Activated naive CD4-positive, alpha-beta T cell treated with anti-CD3 and anti-CD28 coated beads, Interleukin-2, amount 50 U/mL, for 16 hours (primary cell): ENCODE data around the gene HAL.
"Not testable (repeated sequence)": the region's sequence is repeated elsewhere in the genome, so short reads cannot be mapped to it uniquely, and the experiment has no call there.

Source experiments
- DNase-seq: peaks from one replicate; pipeline ENCODE4 v3.0.0-alpha.2; 2020

The HAL gene

DNA sequence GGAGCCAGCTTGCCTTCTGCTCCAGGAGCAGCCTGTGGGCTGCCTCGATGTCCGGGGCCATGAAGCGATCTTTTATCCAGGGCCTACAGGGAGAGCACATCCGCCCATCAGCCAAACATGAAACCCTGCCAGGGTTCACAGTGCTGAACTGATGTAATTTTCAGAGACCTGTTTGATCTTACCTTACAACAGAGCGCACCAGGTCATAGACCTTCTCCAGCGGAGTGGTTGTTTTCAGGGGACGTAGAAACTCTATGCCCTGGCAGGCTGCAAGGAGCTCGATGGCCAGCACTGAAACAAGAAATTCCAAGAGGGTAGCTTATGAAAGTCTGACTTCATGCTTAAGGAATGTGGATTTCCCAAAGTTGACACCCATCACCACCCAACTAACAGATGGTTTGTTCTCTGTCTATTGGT is 19.7 kb downstream of the HAL start:
- no peak for DNase-seq

DNA sequence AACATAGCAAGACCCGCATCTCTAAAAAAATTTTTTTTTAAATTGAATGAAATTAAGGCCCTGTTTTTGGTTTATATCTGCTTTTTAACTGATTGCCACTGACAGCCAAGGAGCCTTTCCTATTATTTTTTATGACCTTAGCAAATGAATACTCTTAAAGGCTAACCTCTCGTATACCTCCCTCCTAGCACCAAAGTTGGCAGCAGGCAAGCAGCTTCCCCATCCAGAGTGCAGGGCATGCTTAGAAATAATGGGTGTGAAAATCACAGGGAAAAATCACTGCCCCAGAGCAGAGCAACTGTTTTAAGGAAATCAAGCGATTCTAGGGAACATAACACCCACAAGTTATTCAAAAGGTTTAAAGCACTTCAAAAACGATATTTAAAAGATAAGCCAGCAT is 20.7 kb downstream of the HAL start:
- DNase-seq = no peak

DNA sequence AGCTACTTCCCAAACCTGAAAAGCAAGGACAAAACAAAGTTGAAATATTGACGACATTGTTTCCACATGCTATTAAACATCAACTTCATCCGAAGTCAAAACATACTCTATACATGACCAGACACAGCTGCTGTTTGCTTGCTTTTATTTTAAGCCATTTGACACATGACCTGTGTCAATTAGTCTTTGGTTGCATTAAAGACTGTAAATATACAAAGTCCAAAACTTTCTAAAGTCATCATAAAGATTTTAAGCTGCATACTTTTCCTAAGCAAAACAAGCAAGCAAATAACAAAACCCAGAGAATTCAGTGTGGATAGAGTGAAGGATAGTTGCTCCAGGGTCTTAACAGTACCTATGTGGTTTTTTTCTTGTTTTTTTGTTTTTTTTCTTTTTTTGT is 21.8 kb downstream of the HAL start:
- DNase-seq = no peak

DNA sequence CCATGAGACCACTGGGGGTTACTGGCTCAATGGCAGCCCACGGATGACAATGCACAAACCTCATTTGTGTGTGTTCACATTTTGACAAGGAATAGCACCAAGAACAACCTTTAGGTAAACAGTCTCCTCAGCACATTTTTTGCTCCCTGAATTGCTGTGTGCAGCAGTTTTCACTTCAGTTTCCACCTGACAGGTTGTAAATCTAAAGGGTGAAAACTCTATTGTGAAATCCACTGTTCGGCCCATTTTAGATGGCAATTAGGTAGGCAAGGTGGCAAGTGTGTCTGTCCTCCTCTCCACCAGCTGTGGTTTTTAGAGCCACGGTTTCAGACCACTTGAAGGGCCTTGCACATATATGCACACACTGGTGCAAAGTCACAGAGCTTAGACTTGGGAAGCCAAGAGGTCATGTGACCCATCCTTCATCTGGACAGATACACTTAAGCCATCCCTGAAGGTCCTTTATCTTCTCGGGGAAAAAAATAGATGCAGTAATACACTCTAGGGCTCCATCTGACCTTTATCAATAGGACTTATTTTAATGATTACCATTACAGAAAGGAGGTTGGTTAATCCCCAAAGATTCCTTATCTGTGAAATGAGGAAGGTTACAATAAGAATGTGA is 23.2 kb downstream of the HAL start:
- no peak for DNase-seq

DNA sequence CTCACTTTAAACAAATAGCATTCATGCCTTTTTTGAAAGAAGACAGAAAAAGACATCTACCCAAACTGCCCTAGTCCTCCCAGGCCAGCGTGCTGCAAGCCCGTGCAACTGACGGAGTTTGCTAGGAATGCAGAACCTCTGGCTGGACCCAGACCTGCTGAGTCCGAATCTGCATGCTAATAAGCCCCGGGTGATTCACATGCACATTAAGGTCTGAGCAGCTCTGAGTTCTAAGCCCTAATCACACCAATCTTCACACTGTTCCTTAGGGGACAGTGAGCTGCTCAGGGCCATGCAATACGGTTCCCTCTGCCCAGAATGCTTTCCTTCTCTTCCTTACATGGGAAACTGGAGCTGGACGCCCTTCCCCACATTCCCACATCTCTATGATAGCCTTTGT is 25.2 kb downstream of the HAL start:
- DNase-seq = no peak

DNA sequence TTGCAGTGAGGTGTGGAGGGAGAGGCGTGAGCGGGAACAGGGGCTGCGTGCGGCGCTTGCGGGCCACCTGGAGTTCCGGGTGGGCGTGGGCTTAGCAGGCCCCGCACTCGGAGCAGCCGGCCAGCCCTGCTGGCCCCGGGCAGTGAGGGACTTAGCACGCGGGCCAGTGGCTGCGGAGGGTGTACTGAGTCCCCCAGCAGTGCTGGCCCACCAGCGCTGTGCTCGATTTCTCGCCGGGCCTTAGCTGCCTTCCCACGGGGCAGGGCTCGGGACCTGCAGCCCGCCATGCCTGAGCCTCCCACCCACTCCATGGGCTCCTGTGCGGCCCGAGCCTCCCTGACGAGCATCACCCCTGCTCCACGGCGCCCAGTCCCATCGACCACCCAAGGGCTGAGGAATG is 27.0 kb downstream of the HAL start:
- not testable (repeated sequence) for DNase-seq

DNA sequence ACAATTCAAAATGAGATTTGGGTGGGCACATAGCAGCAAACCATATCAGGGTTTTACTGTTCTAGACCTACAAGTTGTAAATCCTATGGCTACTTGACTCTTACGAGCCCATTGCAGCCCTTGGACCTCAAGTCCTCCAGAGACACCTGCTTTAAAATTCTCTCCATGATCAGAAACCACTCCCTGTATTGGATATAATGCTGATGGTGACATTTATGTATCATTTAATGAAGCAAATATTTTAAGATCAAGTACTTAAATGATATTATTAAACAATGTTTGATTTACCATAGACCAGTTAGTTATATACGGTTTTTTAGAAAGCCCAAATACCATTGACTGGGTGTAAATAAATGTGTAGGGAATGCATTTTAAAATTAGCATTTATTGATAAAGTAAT is 28.8 kb downstream of the HAL start:
- DNase-seq = no peak

DNA sequence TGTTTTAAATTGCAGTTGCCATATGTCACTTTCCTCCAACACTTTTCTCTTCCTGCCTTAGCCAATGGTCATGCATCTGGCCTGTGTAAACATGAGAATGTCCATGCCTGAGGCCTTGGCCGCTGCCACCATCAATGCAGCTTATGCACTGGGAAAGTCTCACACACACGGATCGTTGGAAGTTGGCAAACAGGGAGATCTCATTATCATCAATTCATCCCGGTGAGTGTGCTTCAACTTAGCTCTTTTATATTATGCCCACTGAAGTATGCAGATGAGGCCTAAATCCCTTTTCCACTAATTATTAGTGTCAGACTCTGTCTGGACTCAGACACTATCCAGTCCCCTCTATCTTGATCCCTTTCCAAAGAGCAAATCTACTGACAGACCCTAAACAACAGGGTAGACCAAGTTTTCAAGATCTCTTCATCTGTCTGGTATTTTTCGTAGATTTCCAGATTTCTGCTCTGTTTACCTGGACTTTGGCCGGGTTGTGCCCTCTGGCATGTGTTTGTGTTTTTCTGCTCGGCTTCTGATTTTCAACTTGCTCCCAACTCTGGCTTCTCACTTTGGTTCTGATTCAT is 29.8 kb downstream of the HAL start:
- DNase-seq = no peak

DNA sequence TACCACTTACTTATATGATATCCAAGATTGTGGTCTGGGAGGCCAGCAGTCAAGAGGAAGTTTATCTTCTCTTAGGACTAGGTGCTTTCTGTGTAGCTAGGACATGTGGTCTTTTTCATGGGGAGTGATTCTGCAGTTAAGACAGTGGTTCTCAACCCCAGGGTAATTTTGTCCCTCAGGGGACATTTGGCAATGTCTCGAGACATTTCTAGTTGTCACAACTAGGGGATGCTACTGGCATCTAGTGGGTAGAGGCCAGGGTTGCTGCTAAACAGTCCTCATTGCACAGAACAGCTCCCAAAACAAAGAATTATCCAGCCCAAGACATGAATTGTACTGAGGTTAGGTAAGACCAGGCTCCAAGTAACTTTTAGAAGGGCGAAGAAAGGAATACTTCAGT is 33.0 kb downstream of the HAL start:
- DNase-seq = no peak

DNA sequence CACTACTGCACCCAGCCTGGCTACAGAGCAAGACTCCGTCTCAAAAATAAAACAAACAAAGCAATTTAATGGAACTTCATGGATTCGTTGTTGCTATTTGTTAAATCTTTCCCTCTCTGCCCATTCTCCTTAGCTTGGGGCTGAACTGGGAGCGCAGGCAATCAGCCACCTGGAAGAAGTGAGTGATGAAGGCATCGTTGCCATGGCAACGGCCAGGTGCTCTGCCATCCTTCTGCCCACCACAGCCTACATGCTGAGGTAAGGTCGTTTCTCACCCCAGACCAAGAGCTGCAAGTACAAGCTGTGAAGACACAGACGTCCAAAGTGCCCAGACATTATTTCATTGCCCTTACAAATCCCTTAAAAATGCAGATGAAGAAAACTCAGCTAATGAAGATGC is 33.9 kb downstream of the HAL start:
- no peak for DNase-seq

DNA sequence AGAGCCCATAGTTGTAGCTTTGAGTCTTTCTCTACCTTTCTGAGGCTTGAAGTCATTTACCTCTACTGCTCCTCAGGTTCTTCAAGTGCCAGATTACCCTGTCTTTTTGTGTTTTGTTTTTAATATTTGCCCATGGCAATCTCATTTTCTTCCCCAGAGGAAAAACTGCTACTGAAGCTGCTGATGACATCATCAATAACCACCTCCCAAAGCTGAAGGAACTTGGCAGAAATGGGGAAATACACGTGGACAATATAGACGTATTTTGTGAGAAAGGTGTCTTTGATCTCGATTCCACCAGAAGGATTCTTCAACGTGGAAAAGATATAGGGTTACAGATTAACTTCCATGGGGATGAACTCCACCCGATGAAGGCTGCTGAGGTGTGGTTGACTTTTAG is 35.9 kb downstream of the HAL start:
- DNase-seq = no peak

DNA sequence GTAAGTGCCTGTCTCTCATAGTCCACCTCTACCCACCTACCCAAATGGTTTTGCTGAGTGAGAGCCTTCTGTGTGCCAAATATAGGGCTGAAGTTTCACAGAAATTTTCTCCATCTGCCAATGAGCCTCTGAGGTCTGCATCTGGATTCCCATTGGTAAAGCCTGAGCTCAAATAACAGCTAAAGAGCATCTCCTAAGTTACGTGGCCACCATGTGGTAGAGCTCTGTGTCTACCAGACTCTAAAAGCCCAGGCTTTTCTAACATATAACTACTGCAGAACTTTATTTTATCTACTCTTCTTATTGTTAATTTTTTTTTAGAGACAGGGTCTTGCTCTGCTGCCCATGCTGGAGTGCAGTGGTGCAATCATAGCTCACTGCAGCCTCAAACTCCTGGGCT is 37.0 kb downstream of the HAL start:
- DNase-seq = no peak

DNA sequence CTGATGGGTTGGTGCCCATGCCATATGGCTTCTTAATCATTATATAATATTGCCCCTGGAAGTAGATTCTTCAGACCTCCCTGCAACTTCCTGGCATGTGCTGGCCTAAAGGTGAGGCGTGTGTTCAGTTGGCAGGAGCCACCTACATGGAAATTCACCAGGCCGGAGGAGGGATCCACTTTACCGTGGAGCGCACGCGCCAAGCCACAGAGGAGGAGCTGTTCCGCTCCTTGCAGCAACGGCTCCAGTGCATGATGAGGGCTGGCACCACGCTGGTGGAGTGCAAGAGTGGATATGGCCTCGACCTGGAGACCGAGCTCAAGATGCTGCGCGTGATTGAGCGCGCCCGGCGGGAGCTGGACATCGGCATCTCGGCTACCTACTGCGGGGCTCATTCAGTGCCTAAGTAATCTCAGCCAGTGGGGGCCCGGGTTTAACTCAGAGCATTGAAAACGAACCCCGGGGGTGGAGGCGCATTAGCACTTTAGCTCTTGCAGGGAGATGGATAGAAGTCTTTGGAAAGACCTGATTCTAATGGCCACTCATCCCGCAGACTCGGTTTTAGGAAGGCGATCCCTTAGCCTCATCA is 39.5 kb downstream of the HAL start:
- no peak for DNase-seq

DNA sequence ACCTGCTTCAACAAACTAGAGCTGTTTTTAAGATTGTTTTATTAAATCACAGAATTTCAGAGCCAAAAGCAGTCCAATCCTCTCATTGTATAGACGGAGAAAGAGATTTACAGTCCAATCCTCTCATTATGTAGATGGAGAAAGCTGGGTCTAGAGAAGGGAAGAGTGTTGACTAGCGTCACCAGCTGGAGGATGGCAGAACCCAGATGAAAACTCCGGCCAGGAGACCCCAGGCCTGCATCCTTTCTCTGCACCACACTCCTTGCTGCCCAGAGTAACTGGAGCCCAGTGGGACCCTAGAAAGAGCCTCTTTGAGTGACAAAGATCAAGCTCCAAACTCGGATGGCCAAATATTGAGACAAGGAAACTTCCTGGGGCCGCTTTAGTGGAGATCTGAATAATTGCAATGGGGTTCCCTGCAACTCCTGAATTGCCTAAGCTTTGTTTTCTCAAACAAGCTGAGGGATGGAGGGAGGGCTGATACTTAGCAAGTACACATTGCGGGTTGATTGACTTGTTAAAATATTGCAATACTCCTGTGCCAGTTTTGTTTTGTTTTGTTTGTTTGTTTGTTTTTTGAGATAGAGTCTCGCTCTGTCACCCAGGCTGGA is 40.5 kb downstream of the HAL start:
- DNase-seq = no peak

DNA sequence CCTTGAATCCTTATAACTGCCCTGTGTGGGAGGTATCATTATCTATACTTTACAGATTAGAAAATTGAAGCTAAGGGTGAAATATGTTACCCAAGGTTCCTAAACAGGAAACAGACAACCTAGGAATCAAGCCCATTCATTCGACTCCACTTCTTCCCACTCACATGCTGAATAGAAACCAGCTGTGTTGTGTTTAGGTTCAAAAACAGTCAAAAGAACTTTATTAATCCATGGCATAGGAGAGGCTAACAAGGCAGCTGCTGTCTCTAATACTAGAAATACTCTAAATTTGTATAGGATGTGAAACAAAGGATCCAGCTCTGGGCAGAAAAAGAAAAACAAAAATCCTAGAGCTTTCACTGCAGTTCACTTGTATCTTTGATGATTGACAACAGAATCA is 43.1 kb downstream of the HAL start:
- no peak for DNase-seq

DNA sequence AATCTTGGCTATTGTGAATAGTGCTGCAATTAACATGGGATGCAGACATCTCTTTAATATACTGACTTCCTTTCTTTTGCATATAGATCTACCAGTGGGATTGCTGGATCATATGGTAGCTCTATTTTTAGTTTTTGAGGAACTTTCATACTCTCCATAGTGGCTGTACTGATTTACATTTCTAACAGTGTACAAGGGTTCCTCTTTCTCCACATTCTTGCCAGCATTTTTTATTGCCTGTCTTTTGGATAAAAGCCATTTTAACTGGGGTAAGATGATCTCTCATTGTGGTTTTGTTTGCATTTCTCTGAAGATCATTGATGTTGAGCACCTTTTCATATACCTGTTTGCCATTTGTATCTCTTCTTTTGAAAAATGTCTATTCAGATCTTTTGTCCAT is 44.6 kb downstream of the HAL start:
- DNase-seq = no peak

DNA sequence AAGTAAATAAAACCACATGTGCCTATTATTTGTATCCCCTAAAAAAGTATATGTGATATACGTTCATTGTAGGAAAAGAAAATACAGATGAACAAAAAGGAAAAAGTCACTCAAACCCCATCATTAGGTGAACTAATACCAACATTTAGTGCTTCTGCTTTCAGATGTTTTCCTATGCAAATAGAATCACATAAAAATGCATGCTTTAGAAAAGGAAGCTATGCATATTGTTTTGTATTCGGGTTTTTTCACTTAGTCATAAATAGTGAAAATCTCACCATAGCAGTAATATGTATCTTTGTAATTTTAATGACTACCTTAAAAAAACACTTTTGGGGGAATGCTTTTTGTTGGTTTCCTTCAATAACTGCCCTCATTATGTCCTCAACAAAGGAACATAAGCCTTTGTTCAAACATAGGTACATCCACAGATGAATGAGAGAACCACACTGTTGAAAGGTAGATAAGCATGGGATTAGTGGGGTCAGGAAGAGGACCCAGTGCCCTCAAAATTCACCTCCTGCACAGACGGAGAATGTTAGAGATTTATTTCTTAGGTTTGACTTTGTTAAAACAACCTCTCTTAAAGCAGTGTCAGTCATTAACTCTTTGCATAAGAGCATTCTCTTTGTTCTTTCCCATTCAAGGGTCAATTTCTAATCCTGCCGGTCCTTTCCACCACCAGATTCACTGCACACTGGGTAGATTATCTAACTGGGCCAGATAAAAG is 46.5 kb downstream of the HAL start:
- DNase-seq = no peak

DNA sequence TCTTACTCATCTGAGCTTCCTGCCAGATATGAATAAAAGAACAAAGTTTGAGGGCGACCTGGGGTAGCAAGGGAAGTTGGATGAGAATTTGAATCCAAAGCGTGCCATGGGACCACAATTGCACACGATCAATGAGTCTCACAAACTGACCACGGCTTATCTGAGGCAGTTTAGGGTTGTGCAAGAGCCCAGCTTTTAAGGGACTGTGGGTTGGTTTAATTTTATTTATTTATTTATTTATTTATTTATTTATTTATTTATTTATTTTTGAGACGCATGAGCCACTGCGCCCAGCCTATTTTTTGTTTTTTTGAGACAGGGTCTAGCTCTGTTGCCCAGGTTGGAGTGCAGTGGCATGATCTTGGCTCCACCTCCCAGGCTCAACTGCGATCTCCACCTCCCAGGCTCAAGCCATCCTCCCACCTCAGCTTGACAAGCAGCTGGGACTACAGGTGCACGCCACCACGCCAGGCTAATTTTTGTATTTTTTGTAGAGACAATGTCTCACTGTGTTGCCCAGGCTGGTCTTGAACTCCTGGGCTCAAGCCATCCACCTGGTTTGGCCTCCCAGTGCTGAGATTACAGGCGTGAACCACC is 51.9 kb downstream of the HAL start:
- DNase-seq = no peak

DNA sequence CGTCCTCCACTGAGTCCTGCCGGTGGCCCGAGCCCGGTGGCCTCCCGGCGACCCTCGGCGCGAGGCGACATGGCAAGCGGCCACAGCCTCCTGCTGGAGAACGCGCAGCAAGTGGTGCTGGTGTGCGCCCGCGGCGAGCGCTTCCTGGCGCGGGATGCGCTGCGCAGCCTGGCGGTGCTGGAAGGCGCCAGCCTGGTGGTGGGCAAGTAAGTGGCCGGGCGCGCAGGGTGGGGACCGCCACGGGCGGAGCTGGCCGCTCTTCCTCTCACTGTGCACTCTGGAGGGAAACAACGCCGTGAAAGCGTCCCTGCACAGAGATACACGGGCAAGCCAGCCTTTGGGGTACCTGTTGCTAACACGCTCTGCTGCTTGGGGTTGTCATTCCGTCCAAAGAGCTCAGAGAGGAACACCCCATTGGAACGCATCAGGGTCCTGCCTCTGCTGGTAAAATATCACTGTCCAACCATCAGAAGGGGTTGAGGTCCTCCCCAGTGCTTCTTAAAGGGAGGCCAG is 52.8 kb downstream of the HAL start, which contains the start of gene AMDHD1:
TSS of gene AMDHD1 (plus strand) at position 2 of the 513 bp plus-strand sequence. CDS start at position 70, 68 bp downstream.
- DNase-seq = peak; percentile 63

DNA sequence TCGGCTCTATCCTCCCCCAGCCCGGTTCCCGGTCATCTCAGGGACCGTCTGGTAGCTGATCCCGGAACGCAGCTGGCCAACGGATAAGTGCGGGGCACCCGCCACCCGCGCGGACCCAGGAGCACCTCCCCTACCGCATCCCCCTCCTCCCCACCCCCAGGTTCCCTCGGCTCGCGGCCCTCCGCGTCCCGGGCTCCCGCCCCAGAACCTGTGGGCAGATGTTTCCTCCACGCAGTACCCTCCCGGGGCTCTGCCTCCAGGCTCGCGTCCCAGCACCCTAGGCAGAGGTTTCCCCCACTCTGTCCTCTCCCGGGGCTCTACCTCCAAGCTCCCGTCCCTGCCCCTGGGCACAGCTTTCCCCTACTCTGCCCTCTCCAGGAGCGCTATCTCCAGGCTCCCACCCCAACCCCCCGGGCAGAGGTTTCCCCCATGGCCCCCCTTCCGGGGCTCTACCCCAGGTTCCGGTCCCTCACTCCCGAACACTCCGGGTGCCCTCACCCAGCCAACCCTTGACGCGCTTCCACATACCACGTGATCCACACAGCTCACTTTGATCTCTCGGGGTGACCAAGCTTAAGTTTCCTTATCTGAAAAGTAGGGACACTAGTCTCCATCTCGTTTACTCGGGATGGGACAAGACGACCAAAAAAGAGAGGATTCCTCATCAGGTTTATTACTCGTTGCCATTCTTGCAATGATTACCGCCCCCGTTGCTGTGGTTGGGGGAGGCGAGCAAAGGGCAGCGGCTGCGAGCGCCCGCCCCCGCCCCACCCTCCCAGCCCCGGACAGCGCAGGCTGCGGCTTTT is 53.4 kb downstream of the HAL start, which contains the start of gene CCDC38:
TSS of gene CCDC38 (minus strand) at position 91 of the 806 bp plus-strand sequence. CDS start 6,105 bp downstream, outside the sequence.
- peak; percentile 86 for DNase-seq

DNA sequence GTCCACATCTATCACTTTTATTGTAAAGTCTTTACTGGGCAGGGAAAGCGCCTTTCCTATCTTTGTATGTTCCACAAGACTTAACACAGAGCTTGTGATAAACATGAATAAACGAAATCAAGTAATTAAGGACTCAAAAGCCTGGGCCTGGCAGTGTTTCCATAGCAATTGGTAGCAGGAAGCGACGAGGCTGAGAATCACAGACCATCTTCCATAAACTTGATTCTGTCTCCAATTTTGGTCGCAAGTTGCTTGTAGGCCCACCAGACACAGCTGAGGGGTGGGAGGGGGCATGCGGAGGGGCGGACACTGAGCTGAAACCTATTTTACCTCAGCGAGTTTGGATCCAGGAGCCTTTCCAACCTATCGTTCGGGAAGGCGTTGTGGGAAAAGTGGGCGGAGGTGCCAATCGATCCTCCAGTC is 54.0 kb downstream of the HAL start:
- no peak for DNase-seq

DNA sequence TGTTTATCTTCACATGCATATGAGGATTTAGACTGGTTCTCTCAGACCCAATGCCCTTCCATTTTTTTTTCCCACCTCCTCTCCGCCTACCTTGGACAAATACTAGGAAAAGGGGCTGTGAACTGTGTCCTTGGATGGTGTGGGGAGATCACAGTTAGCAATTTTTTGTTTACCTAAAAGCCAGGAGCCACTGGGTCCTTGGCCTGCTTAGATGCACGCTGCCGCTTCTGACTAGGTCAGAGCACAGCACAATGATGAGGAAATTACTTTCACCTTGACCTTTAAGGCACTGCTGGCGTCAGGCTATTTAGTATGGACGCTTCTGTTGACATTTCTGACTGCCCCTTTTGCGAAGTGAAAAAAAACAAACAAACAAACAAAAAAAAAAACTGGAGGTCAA is 55.6 kb downstream of the HAL start:
- DNase-seq = no peak
